Measurements from ENCODE around the gene MYT1. TPM values are rescaled to one million over a fixed set of nuclear protein-coding genes. Genes with fewer than 3 reads are reported as not detected.
"Not testable (repeated sequence)": the region's sequence is repeated elsewhere in the genome, so short reads cannot be mapped to it uniquely, and the experiment has no call there.

Gene MYT1
- 1.9 and 2.3 TPM in 2 replicates for total RNA-seq
- long read RNA-seq, partial matches to known transcripts = 0 of 1 reads
- long read RNA-seq, other reads (novel, unspliced or antisense) = 1 of 1 reads

DNA sequence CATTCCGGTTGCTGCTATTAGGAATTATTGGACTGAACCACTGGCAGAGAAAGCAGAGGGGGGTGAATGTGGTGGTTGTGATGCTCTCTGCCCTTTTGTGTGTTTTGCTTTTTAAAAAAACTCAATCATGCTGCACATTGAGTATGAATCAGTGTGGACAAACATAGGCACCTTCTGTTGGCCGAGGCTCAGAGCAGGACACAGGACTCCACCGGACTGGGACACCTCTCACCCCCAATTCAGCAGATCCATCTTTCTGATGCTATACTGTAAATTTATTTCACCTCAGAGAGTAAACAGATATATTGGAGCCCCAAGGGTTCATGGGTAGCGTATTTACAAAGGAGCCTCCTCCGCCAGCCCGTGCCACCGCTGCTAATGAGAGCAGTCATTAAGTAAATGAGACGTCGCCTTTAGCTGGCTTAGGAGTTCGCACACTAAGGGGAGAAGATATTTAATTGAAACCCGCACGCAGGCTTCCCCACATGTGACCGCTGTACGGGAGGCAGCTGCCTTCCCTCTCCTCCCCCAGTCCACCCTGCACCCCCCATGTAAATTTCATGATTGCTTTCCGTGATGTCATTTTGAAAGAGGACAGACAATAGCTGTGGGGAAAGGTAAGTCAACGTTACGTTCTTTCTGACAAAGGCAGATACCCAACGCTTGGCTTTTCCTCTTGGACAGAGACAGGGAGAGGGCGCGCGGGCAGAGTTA is at the start of gene MYT1:
MYT1 (plus strand) TSS at position 330 of the 714 bp plus-strand sequence. CDS start 34,410 bp downstream, outside the sequence.
- Mint-ChIP-seq H3K27ac (peak within 1 kb of the TSS; percentile 82), H3K36me3 (ENCODE audit: insufficient read depth) (no peaks in the 10 kb centered on the region), H3K4me3 (ENCODE audit: low read depth) (peak within 1 kb of the TSS; percentile 33), H3K9me3 (ENCODE audit: low read depth) (no peaks in the 10 kb centered on the region), H3K4me1 (ENCODE audit: low read depth) (peaks cover 4% of the 10 kb centered on the region), H3K27me3 (peaks cover 65% of the 10 kb centered on the region)
- TF ChIP-seq, protein P1, sequence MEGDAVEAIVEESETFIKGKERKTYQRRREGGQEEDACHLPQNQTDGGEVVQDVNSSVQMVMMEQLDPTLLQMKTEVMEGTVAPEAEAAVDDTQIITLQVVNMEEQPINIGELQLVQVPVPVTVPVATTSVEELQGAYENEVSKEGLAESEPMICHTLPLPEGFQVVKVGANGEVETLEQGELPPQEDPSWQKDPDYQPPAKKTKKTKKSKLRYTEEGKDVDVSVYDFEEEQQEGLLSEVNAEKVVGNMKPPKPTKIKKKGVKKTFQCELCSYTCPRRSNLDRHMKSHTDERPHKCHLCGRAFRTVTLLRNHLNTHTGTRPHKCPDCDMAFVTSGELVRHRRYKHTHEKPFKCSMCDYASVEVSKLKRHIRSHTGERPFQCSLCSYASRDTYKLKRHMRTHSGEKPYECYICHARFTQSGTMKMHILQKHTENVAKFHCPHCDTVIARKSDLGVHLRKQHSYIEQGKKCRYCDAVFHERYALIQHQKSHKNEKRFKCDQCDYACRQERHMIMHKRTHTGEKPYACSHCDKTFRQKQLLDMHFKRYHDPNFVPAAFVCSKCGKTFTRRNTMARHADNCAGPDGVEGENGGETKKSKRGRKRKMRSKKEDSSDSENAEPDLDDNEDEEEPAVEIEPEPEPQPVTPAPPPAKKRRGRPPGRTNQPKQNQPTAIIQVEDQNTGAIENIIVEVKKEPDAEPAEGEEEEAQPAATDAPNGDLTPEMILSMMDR (IDR thresholded peaks at IDR 0.05; ENCODE audit: unreplicated experiment) = no peak
- DNase-seq (ENCODE audit: low spot score, unreplicated experiment) = no peak

DNA sequence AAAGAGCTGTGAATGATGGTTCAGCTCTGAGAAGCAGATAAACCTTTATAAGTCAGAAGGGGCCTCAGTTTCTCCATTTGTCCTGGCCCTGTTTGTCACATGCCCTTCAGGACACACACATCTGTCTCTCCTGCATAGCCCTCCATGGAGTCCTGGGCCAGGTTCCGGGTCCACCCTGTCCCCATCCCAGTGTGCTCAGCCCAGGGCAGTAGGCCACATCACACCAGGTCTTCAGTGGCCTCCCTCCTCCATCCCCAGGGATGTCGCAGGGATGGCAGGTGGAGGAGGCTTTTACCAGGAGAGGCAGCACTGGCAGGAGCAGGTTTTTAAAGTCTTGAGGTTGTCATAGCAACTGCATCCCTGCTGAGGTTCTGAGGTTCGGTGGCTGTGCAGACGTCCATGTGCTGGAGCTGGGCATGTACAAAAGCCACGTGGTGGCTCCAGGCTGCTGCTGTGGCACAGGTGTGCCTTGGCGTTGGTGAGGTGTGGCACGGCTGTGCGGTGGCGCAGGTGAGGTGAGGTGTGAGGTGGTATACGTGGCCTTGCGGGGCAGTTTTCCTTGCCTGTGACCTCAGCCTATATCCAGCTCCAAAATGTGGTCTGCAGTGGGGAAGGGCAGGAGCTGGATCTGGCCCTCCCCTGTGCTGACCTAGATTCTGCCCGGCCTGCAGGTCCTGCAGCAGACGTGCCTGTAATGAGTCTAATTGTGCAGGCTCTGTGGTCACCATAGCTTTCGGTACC is 48.9 kb upstream of the MYT1 start:
- no peak for DNase-seq (ENCODE audit: low spot score, unreplicated experiment)
- no peaks in the 10 kb centered on the region for H3K36me3 Mint-ChIP-seq (ENCODE audit: insufficient read depth)
- peaks cover 6% of the 10 kb centered on the region for H3K27me3 Mint-ChIP-seq
- H3K4me3 Mint-ChIP-seq (ENCODE audit: low read depth) = no peak overlapping the region
- no peaks in the 10 kb centered on the region for H3K9me3 Mint-ChIP-seq (ENCODE audit: low read depth)
- no peak overlapping the region for H3K27ac Mint-ChIP-seq
- TF ChIP-seq, protein P1 (IDR thresholded peaks at IDR 0.05; ENCODE audit: unreplicated experiment) = no peak
- H3K4me1 Mint-ChIP-seq (ENCODE audit: low read depth) = no peaks in the 10 kb centered on the region

DNA sequence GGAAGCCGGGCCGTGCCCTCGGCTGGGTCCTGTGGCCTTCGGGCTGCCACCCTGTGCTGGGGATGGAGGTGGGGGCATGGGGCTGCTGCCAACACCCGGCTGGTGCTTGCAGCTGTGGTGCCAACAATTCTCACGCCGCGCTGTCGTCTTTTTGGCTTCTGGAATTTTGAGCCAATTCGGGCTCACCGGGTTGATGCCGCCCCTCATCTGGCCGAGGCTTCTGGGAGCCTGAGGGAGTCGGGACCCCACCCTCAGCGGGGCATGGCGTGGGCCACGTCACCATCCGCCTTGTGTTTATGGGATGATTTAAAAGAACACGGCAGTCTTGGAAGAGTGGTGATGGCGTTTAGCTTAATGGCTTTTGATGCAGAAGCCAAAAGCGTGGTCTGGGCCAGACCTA is 48.2 kb upstream of the MYT1 start:
- H3K27me3 Mint-ChIP-seq = peaks cover 6% of the 10 kb centered on the region
- no peak overlapping the region for H3K4me3 Mint-ChIP-seq (ENCODE audit: low read depth)
- H3K9me3 Mint-ChIP-seq (ENCODE audit: low read depth) = no peaks in the 10 kb centered on the region
- no peak for DNase-seq (ENCODE audit: low spot score, unreplicated experiment)
- TF ChIP-seq, protein P1 (IDR thresholded peaks at IDR 0.05; ENCODE audit: unreplicated experiment) = no peak
- no peaks in the 10 kb centered on the region for H3K36me3 Mint-ChIP-seq (ENCODE audit: insufficient read depth)
- no peak overlapping the region for H3K27ac Mint-ChIP-seq
- H3K4me1 Mint-ChIP-seq (ENCODE audit: low read depth) = no peaks in the 10 kb centered on the region

DNA sequence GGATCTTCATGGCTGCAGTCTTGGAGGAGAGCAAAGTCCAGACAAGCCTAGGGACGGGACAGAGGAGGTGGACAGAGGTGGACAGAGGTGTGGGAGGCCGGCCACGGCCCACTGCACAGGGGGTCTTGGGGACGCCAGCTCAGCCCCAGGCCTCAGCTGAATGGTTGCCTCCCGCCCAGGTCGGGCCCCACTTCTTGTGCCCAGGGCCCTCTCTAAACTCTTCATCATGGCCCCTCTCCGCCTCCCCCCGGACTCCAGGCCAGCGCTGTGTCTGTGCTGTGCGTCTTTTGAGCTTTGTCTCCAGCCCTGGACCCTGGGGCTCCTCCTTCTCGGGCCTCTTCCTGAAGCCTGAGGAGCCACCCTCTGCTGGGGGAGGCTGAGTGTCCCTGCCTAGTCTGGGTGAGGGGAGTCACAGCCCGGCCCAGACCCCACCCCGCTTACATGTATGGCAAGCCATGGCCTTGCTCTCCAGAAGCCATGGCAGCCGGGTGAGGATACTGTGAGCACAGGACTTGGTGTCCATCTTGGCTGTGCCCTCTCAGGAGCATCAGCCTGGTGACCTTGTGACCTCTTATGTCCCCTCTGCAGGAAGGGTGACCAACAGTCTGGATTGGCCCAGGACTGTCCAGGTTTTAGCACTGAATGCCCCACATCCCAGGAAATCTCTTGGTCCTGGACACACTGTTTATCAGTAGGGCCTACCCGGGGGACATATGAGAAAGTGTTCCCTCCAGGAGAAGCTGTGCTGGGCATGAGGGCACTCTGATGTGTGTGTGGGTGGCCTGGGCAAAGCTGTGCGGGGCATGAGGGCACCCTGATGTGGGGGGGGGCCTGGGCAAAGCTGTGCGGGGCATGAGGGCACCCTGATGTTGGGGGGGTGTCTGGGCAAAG is 47.5 kb upstream of the MYT1 start:
- no peaks in the 10 kb centered on the region for H3K4me1 Mint-ChIP-seq (ENCODE audit: low read depth)
- DNase-seq (ENCODE audit: low spot score, unreplicated experiment) = no peak
- no peaks in the 10 kb centered on the region for H3K36me3 Mint-ChIP-seq (ENCODE audit: insufficient read depth)
- H3K27me3 Mint-ChIP-seq = peaks cover 14% of the 10 kb centered on the region
- H3K9me3 Mint-ChIP-seq (ENCODE audit: low read depth) = no peaks in the 10 kb centered on the region
- no peak overlapping the region for H3K4me3 Mint-ChIP-seq (ENCODE audit: low read depth)
- no peak overlapping the region for H3K27ac Mint-ChIP-seq
- TF ChIP-seq, protein P1 (IDR thresholded peaks at IDR 0.05; ENCODE audit: unreplicated experiment) = no peak

DNA sequence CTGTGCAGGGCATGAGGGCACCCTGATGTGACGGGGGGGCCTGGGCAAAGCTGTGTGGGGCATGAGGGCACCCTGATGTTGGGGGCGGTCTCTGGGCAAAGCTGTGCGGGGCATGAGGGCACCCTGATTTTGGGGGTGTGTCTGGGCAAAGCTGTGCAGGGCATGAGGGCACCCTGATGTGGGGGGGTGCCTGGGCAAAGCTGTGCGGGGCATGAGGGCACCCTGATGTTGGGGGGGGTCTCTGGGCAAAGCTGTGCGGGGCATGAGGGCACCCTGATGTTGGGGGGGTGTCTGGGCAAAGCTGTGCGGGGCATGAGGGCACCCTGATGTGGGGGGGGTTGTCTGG is 46.8 kb upstream of the MYT1 start:
- H3K4me1 Mint-ChIP-seq (ENCODE audit: low read depth); H3K36me3 Mint-ChIP-seq (ENCODE audit: insufficient read depth); H3K9me3 Mint-ChIP-seq (ENCODE audit: low read depth); DNase-seq (ENCODE audit: low spot score, unreplicated experiment); H3K27ac Mint-ChIP-seq; H3K4me3 Mint-ChIP-seq (ENCODE audit: low read depth): not testable (repeated sequence)
- peaks cover 20% of the 10 kb centered on the region for H3K27me3 Mint-ChIP-seq

All from progenitor cell of endocrine pancreas (in vitro differentiated cells).